Vagina (tissue), 2 donors: Measurements from ENCODE around the gene DUSP5. TPM values are rescaled to one million over a fixed set of nuclear protein-coding genes. Genes with fewer than 3 reads are reported as not detected.
"Not testable (repeated sequence)": the region's sequence is repeated elsewhere in the genome, so short reads cannot be mapped to it uniquely, and the experiment has no call there.

Experiments
- DNase-seq, 2 donors: peaks; one replicate each; pipeline ENCODE4 v3.0.0-alpha.2; 2017; ENCODE audit errors: extremely low spot score in 2 of 2
- H3K27ac ChIP-seq: fragments of 200-600 bp; sonication (generic); one replicate; pipeline ENCODE4 v1.5.1; 2019
- H3K27me3 ChIP-seq: fragments of 200-600 bp; sonication (generic); one replicate; pipeline ENCODE4 v1.5.1; 2019
- H3K36me3 ChIP-seq, 2 donors: fragments of 200-600 bp; sonication (generic); one replicate each; pipeline ENCODE4 v1.5.1; 2017 to 2019
- H3K4me1 ChIP-seq: fragments of 200-600 bp; sonication (generic); one replicate; pipeline ENCODE4 v1.5.1; 2019
- H3K4me3 ChIP-seq, 2 donors: fragments of 200-600 bp; sonication (generic); 1 replicate in 1 of 2; 2 replicates in 1 of 2; pipeline ENCODE4 v1.5.1; 2016 to 2019
- H3K9me3 ChIP-seq: fragments of 200-600 bp; sonication (generic); one replicate; pipeline ENCODE4 v1.5.1; 2019
- POLR2A ChIP-seq, 2 donors: fragments of 450-650 bp; IDR thresholded peaks; one replicate each; pipeline ENCODE4 v1.6.1; 2017; ENCODE audit warnings: antibody characterized with exemption in 2 of 2, mild to moderate bottlenecking in 2 of 2, moderate library complexity in 2 of 2
- POLR2AphosphoS5 ChIP-seq, 2 donors: sonication (generic); formaldehyde crosslinking; IDR thresholded peaks; one replicate each; pipeline ENCODE4 v1.9.0; 2017; ENCODE audit warnings: antibody characterized with exemption in 2 of 2, mild to moderate bottlenecking in 2 of 2, low read depth in 1 of 2; ENCODE audit not compliant: insufficient read depth in 1 of 2
- intact Hi-C: fragments of 100-400 bp; cut with DNase I; formaldehyde crosslinking; loops from one replicate; pipeline ENCODE4 v1.15.1; 2023
- total RNA-seq: library from RNA; depleted of rRNA; stranded (reverse); fragments of >200 nt; gene quantifications from one replicate; pipeline ENCODE4 v1.2.3, GENCODE V29; 2016
- TF ChIP-seq, protein P1 (sequence below), 3 experiments: fragments of 450-650 bp in 2 of 3; fragments of 200-600 bp in 1 of 3; sonication (generic) in 1 of 3; IDR thresholded peaks; one replicate each; pipeline ENCODE4 v1.5.1; 2017 to 2019; ENCODE audit warnings: antibody characterized with exemption in 3 of 3, mild to moderate bottlenecking in 2 of 3, moderate library complexity in 2 of 3

The DUSP5 gene
- total RNA-seq, 1 donor from 2014 or later, result 75.1 TPM

DNA sequence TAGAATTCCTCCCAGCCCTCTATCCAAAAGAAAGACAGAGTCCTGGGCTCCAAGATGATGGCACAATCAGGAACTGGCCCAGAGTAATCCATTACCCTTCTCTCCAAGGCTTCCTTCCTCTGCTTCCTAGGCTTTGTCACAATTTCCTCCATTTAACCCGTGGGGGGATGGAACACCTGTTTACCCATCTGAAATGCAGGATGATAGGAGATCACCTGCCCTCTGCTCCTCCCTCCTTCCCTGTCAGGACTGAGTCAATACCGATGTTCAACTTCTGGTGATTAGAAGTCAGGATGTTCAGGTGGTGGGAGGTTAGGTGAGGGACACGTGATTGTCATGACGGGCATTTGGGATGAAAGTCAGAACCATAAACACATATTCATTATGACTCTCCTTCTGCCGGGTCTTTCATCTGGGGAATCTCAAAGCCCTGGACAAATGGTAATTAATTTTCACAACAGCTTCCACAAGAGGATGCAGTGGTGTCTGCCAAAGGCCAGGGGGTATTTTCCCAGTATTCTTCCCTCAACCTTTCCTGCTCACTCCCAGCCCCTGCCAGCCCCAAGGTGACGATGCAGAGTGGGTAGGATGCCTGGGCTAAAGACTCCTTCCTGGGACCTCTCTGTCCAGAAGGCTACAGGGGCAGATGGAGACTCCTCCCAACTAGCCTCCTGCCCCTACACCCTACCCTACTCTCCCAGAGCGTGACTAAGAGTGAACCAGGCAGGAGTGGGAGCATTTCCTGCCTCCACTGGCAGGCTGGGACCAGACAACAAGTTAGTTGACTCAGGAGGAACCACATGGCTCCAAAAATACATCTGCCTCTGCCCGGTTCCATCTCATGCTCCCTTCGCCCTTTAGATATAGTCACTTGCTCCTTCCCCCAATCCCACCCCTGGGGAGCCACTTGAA is 27.9 kb downstream of the DUSP5 start:
- Histone ChIP-seq H3K27ac (no peak overlapping the region), H3K27me3 (no peaks in the 10 kb centered on the region), H3K4me1 (peaks cover 6% of the 10 kb centered on the region), H3K36me3 (no peaks in the 10 kb centered on the region), H3K9me3 (no peaks in the 10 kb centered on the region), H3K4me3 (no peak overlapping the region)
- TF ChIP-seq, protein P1, sequence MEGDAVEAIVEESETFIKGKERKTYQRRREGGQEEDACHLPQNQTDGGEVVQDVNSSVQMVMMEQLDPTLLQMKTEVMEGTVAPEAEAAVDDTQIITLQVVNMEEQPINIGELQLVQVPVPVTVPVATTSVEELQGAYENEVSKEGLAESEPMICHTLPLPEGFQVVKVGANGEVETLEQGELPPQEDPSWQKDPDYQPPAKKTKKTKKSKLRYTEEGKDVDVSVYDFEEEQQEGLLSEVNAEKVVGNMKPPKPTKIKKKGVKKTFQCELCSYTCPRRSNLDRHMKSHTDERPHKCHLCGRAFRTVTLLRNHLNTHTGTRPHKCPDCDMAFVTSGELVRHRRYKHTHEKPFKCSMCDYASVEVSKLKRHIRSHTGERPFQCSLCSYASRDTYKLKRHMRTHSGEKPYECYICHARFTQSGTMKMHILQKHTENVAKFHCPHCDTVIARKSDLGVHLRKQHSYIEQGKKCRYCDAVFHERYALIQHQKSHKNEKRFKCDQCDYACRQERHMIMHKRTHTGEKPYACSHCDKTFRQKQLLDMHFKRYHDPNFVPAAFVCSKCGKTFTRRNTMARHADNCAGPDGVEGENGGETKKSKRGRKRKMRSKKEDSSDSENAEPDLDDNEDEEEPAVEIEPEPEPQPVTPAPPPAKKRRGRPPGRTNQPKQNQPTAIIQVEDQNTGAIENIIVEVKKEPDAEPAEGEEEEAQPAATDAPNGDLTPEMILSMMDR (IDR thresholded peaks at IDR 0.05), result no peak
- TF ChIP-seq POLR2AphosphoS5 (IDR thresholded peaks at IDR 0.05; ENCODE audit: insufficient read depth in 1 of 2, low read depth in 1 of 2) (no peak), POLR2A (IDR thresholded peaks at IDR 0.05) (no peak)
- intact Hi-C loops, result no loop called here
- peak in 1 of 2 donors; percentile 34 for DNase-seq

DNA sequence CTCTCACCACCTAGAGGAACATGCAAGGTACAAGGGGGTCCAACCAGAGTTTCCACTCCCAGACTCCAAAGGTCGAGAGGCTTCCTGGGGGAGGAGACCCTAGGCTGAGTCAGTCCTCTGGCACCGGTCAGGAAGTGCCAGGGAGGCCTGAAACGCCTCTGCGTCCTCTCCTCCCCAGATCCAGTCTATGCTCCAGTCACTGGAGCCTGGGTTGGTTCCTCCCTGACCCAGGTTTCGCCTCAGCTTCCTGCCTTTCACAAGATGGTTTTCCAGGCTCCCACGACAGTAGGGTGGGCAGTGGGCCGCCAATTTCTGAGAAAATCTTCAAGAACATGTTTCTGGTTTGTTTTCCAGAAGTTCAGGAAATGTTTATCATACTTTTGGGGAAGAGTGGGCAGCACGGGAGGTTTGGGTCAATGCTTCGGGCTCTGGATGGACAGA is 30.0 kb downstream of the DUSP5 start:
- Histone ChIP-seq H3K4me3 (no peak overlapping the region), H3K36me3 (no peaks in the 10 kb centered on the region), H3K9me3 (no peaks in the 10 kb centered on the region), H3K4me1 (peaks cover 8% of the 10 kb centered on the region), H3K27me3 (no peaks in the 10 kb centered on the region), H3K27ac (no peak overlapping the region)
- TF ChIP-seq, protein P1 (IDR thresholded peaks at IDR 0.05), result no peak
- intact Hi-C loops, result no loop called here
- peak; percentile 40 to 56 for DNase-seq

DNA sequence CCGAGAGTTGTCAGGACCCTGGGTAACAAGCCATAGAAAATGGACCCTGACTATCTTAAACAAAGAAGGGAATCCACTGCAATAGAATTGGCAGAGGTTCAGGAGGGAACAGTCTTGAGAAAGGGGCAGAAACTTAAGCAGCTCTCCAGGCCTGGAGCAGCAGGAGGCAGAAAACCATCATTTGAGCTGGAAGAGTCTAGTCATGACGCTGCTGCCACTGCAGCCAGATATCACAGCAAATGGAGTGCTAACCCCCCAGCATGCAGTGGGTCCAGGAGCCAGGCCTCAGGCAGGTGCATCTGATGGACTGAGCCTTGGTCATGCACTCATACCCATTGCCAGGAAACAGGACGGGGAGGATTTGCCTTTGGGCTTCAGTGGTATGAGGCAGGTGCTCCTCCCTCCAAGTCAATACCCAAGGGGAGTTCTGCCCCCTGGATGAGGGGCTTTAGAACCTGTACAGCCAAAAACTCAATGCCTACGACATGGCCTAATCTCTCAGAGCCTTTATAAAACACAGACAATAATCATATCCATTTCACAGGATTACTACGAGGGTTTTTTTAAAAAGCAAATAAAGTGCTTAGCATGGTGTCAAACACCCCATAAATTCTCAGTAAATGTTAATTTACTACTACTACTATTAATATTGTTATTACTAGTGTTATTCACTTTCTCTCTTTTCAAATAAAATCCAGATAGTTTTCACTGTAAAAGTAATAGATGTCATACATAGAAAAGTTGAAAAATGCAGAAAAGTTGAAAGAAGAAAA is 30.7 kb downstream of the DUSP5 start:
- no peak overlapping the region for H3K27ac ChIP-seq
- no peaks in the 10 kb centered on the region for H3K36me3 ChIP-seq
- H3K9me3 ChIP-seq, result no peaks in the 10 kb centered on the region
- DNase-seq, result no peak
- TF ChIP-seq POLR2AphosphoS5 (IDR thresholded peaks at IDR 0.05; ENCODE audit: insufficient read depth in 1 of 2, low read depth in 1 of 2), result no peak
- TF ChIP-seq, protein P1 (IDR thresholded peaks at IDR 0.05), result no peak
- peaks cover 8% of the 10 kb centered on the region for H3K4me1 ChIP-seq
- H3K4me3 ChIP-seq, result no peak overlapping the region
- no peaks in the 10 kb centered on the region for H3K27me3 ChIP-seq
- intact Hi-C loops, result no loop called here

DNA sequence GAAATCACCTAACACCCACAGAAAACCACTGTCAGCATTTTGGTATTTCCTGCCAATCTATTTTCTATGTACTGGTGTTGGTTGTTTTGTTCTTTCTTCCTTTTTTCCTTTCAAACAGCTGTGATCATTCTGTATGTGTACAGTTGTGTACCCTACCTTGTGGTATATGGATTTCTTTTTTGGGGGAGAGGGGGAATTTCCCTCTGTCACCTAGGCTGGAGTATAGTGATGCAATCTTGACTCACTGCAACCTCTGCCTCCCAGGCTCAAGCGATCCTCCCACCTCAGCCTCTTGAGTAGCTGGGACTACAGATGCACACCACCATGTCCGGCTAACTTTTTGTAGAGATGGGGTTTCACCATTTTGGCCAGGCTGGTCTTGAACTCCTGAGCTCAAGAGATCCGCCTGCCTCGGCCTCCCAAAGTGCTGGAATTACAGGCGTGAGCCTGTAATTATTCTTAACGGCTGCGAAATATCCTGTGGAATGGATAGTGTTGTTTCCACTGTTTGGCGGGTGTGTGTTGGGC is 31.4 kb downstream of the DUSP5 start:
- H3K27ac ChIP-seq, H3K36me3 ChIP-seq, intact Hi-C loops, H3K4me3 ChIP-seq, H3K4me1 ChIP-seq, H3K27me3 ChIP-seq, H3K9me3 ChIP-seq, DNase-seq: not testable (repeated sequence)

DNA sequence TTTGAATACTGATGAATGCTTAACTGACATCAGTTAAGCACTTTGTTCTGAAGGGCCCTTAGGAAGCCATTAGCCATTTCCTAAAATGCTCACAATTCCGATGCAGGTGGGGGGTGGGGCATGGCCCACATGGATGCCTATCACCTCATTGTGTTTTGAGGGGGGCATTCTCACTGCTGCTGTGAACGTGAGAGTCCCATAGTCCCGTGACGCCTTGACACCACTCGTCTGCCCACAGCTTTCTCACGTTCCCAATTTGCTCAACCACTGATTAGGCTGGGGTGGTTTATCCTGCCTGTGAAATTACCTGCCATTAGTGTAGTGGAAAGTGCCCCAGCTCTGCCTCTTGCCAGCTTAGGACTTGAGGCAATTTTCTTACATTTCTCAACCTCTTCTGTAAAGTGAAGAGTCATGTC is 31.9 kb downstream of the DUSP5 start:
- H3K4me1 ChIP-seq, result peaks cover 8% of the 10 kb centered on the region
- peak overlapping the region in 1 of 2 donors; percentile 33 for H3K4me3 ChIP-seq
- no peak overlapping the region for H3K27ac ChIP-seq
- no peaks in the 10 kb centered on the region for H3K36me3 ChIP-seq
- no peak for TF ChIP-seq POLR2A (IDR thresholded peaks at IDR 0.05)
- TF ChIP-seq, protein P1 (IDR thresholded peaks at IDR 0.05), result no peak
- no peak for TF ChIP-seq POLR2AphosphoS5 (IDR thresholded peaks at IDR 0.05; ENCODE audit: insufficient read depth in 1 of 2, low read depth in 1 of 2)
- intact Hi-C loops, result no loop called here
- DNase-seq, result peak in 1 of 2 donors; percentile 52
- H3K9me3 ChIP-seq, result no peaks in the 10 kb centered on the region
- no peaks in the 10 kb centered on the region for H3K27me3 ChIP-seq
